ENCODE measurements around the gene IPO11. TPM values are rescaled to one million over a fixed set of nuclear protein-coding genes. Genes with fewer than 3 reads are reported as not detected.

IPO11 gene
- total RNA-seq, 4 donors from 2014 or later: 24.5 to 37.2 (median 32.2) TPM

GRCh38 chr5:62418462-62419076 is 6.0 kb downstream of the IPO11 start:
- peaks cover 1 to 2% of the 10 kb centered on the region in 2 donors for H3K4me1 ChIP-seq
- WGBS, 2 donors: 94% methylated on average over 4 of the region's 4 CpGs
- no peak overlapping the region for H3K27ac ChIP-seq
- intact Hi-C loops (cut with DNase I): no loop called here
- no peaks in the 10 kb centered on the region for H3K9me3 ChIP-seq
- DNase-seq: no peak
- TF ChIP-seq CTCF (IDR thresholded peaks at IDR 0.05): no peak
- TF ChIP-seq POLR2A (IDR thresholded peaks at IDR 0.05): no peak
- no peaks in the 10 kb centered on the region for H3K27me3 ChIP-seq
- no peaks in the 10 kb centered on the region for H3K36me3 ChIP-seq
- no peak overlapping the region for H3K4me3 ChIP-seq (replicated peaks in 1 of 3)

- H3K4me1 ChIP-seq: no peaks in the 10 kb centered on the region
- WGBS, 2 donors: 95 to 100% methylated on average over 3 of the region's 3 CpGs
- TF ChIP-seq POLR2A (IDR thresholded peaks at IDR 0.05) (no peak), CTCF (IDR thresholded peaks at IDR 0.05) (no peak)
- no peak overlapping the region for H3K4me3 ChIP-seq (replicated peaks in 1 of 3)
- H3K27ac ChIP-seq: no peak overlapping the region
- intact Hi-C loops (cut with DNase I): no loop called here
- H3K36me3 ChIP-seq: no peaks in the 10 kb centered on the region
- no peaks in the 10 kb centered on the region for H3K9me3 ChIP-seq
- DNase-seq: no peak
- H3K27me3 ChIP-seq: no peaks in the 10 kb centered on the region
Observed at GRCh38 chr5:62419609-62420008, 7.0 kb downstream of the IPO11 start.

- H3K9me3 ChIP-seq: no peaks in the 10 kb centered on the region
- no peaks in the 10 kb centered on the region for H3K27me3 ChIP-seq
- WGBS, 2 donors: 84 to 95% methylated on average over 1 of the region's 1 CpG
- TF ChIP-seq POLR2A (IDR thresholded peaks at IDR 0.05) (no peak), CTCF (IDR thresholded peaks at IDR 0.05) (no peak)
- no peaks in the 10 kb centered on the region for H3K4me1 ChIP-seq
- no peak for DNase-seq
- intact Hi-C loops (cut with DNase I): no loop called here
- H3K4me3 ChIP-seq (replicated peaks in 1 of 3): no peak overlapping the region
- no peaks in the 10 kb centered on the region for H3K36me3 ChIP-seq
- no peak overlapping the region for H3K27ac ChIP-seq
Observed at GRCh38 chr5:62421414-62421813, 8.9 kb downstream of the IPO11 start.

- WGBS, 2 donors: 96 to 98% methylated on average over 1 of the region's 1 CpG
Observed at GRCh38 chr5:62424763-62425162, 12.2 kb downstream of the IPO11 start.

More at GRCh38 chr5:62424763-62425162, 12.2 kb downstream of the IPO11 start:
- Histone ChIP-seq H3K9me3 (no peaks in the 10 kb centered on the region), H3K4me1 (no peaks in the 10 kb centered on the region), H3K27ac (no peak overlapping the region), H3K4me3 (replicated peaks in 1 of 3) (no peak overlapping the region), H3K27me3 (no peaks in the 10 kb centered on the region), H3K36me3 (no peaks in the 10 kb centered on the region)
- TF ChIP-seq CTCF (IDR thresholded peaks at IDR 0.05): no peak
- TF ChIP-seq POLR2A (IDR thresholded peaks at IDR 0.05): no peak
- DNase-seq: no peak
- intact Hi-C loops (cut with DNase I): no loop called here

Data from thyroid gland (tissue), 4 donors.